Cardiac muscle cell (in vitro differentiated cells and primary cell): ENCODE data around the gene BEAN1. TPM values are rescaled to one million over a fixed set of nuclear protein-coding genes. Genes with fewer than 3 reads are reported as not detected.
"Not testable (repeated sequence)": the region's sequence is repeated elsewhere in the genome, so short reads cannot be mapped to it uniquely, and the experiment has no call there.

Experiments used
- DNase-seq, 2 donors: peaks; one replicate each; pipeline versions ENCODE4 v3.0.0 to v3.0.0-alpha.2; 2010 to 2017; ENCODE audit warnings: low read depth in 1 of 2, low spot score in 1 of 2
- H3K27ac ChIP-seq: fragments of 200-600 bp; sonication (generic); 2 replicates; pipeline ENCODE4 v1.5.1; 2016
- H3K27me3 ChIP-seq: fragments of 200-600 bp; sonication (generic); 2 replicates; pipeline ENCODE4 v1.6.0; 2016; ENCODE audit warnings: control low read depth
- H3K36me3 ChIP-seq: fragments of 200-600 bp; sonication (generic); 2 replicates; pipeline ENCODE4 v1.5.1; 2016; ENCODE audit warnings: control low read depth
- H3K4me1 ChIP-seq: fragments of 200-600 bp; sonication (generic); 2 replicates; pipeline ENCODE4 v1.8.1; 2017; ENCODE audit warnings: low read depth, mild to moderate bottlenecking, mixed run types
- H3K4me3 ChIP-seq: fragments of 200-600 bp; sonication (generic); 2 replicates; pipeline ENCODE4 v1.5.1; 2016; ENCODE audit warnings: mild to moderate bottlenecking
- H3K9me3 ChIP-seq: fragments of 200-600 bp; sonication (generic); 2 replicates; pipeline ENCODE4 v1.5.1; 2017; ENCODE audit warnings: low read depth, mild to moderate bottlenecking, control low read depth
- polyA plus RNA-seq: library from polyadenylated mRNA; unstranded; fragments of >200 nt; fragmentation: Nextera tagmentation; extraction: Ambion mirVana; gene quantifications from 2 replicates; pipeline ENCODE4 v1.2.1, GENCODE V29; 2016
- total RNA-seq: library from RNA; depleted of rRNA; stranded (reverse); fragments of >200 nt; gene quantifications from 2 replicates; pipeline ENCODE4 v1.2.3, GENCODE V29; 2016
- TF ChIP-seq, protein P1 (sequence below): IDR thresholded peaks from 2 replicates; pipeline ENCODE4 v1.5.1; 2012; ENCODE audit warnings: low read depth, mild to moderate bottlenecking, low read length

BEAN1 gene
- total and polyA plus RNA-seq, 2 experiments from 2014 or later: 1.2 to 2.9 TPM

GRCh38 chr16:66451548-66451947 is 24.5 kb downstream of the BEAN1 start:
- Histone ChIP-seq H3K4me3 (no peak overlapping the region), H3K27ac (no peak overlapping the region), H3K4me1 (no peaks in the 10 kb centered on the region), H3K9me3 (no peaks in the 10 kb centered on the region), H3K27me3 (peaks cover 4% of the 10 kb centered on the region), H3K36me3 (no peaks in the 10 kb centered on the region)
- no peak for DNase-seq
- TF ChIP-seq, protein P1, sequence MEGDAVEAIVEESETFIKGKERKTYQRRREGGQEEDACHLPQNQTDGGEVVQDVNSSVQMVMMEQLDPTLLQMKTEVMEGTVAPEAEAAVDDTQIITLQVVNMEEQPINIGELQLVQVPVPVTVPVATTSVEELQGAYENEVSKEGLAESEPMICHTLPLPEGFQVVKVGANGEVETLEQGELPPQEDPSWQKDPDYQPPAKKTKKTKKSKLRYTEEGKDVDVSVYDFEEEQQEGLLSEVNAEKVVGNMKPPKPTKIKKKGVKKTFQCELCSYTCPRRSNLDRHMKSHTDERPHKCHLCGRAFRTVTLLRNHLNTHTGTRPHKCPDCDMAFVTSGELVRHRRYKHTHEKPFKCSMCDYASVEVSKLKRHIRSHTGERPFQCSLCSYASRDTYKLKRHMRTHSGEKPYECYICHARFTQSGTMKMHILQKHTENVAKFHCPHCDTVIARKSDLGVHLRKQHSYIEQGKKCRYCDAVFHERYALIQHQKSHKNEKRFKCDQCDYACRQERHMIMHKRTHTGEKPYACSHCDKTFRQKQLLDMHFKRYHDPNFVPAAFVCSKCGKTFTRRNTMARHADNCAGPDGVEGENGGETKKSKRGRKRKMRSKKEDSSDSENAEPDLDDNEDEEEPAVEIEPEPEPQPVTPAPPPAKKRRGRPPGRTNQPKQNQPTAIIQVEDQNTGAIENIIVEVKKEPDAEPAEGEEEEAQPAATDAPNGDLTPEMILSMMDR: no peak

DNA sequence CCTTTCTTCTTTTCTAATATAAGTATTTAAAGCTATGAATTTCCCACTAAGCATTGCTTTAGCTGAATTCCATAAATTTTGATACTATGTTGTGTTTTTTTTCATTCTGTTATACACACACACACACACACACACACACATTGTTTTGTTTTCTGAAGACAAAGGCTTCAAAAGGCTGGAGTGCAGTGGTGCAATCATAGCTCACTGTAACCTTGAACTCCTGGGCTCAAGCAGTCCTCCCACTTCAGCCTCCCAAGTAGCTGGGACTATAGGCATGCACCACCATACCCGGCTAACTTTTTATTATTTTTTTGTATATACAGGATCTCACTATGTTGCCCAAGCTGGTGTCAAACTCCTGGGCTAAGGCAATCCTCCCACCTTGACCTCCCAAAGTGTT is 26.1 kb downstream of the BEAN1 start:
- H3K4me1 ChIP-seq, H3K36me3 ChIP-seq, H3K27ac ChIP-seq, H3K27me3 ChIP-seq, H3K4me3 ChIP-seq, DNase-seq, H3K9me3 ChIP-seq: not testable (repeated sequence)

GRCh38 chr16:66454751-66455150 is 27.7 kb downstream of the BEAN1 start:
- TF ChIP-seq, protein P1: no peak
- Histone ChIP-seq H3K4me1 (no peaks in the 10 kb centered on the region), H3K36me3 (no peaks in the 10 kb centered on the region), H3K4me3 (no peak overlapping the region), H3K27ac (no peak overlapping the region), H3K9me3 (no peaks in the 10 kb centered on the region), H3K27me3 (no peaks in the 10 kb centered on the region)
- no peak for DNase-seq

- Histone ChIP-seq H3K27me3 (no peaks in the 10 kb centered on the region), H3K27ac (no peak overlapping the region), H3K36me3 (no peaks in the 10 kb centered on the region), H3K9me3 (no peaks in the 10 kb centered on the region), H3K4me1 (no peaks in the 10 kb centered on the region), H3K4me3 (no peak overlapping the region)
- TF ChIP-seq, protein P1: no peak
- no peak for DNase-seq
Observed at GRCh38 chr16:66455970-66456369, 28.9 kb downstream of the BEAN1 start.

GRCh38 chr16:66457888-66458287 is 30.8 kb downstream of the BEAN1 start:
- H3K4me1 ChIP-seq: no peaks in the 10 kb centered on the region
- H3K4me3 ChIP-seq: no peak overlapping the region
- TF ChIP-seq, protein P1: no peak
- no peak for DNase-seq
- H3K27me3 ChIP-seq: no peaks in the 10 kb centered on the region
- no peak overlapping the region for H3K27ac ChIP-seq
- no peaks in the 10 kb centered on the region for H3K9me3 ChIP-seq
- no peaks in the 10 kb centered on the region for H3K36me3 ChIP-seq

DNA sequence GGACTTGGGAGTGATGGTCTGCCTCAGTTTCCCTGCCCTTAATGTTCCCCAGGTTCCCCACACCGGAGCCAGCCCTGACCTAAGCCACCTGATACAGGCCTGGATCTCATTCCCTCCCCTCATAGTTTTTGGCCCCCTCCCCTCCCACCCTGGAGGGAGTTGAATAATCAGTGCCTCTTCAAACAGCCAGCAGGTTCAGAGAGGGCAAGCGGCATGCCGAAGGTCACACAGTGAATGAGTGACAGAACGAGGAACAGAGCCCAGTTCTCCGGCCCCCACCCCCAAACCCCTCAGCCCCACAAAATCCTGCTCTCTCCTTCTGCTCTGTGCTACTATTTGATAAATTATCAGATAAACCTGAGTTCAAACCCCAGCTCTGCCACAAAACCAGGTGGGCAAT is 31.2 kb downstream of the BEAN1 start:
- H3K36me3 ChIP-seq: no peaks in the 10 kb centered on the region
- H3K4me3 ChIP-seq: no peak overlapping the region
- no peaks in the 10 kb centered on the region for H3K27me3 ChIP-seq
- H3K4me1 ChIP-seq: no peaks in the 10 kb centered on the region
- TF ChIP-seq, protein P1: no peak
- DNase-seq: no peak
- H3K27ac ChIP-seq: no peak overlapping the region
- H3K9me3 ChIP-seq: no peaks in the 10 kb centered on the region
